NOMO-1 (cell line): Measurements from ENCODE around the gene MANSC4.

Source experiments
- DNase-seq, 2 experiments: peaks; one replicate each; lab custom pipeline; 2025; ENCODE audit not compliant: unreplicated experiment in 2 of 2; lab: John Stamatoyannopoulos, UW

The MANSC4 gene

GRCh38 chr12:27779920-27780611, at the start of gene MANSC4, which contains the start of gene KLHL42:
MANSC4 (minus strand) TSS chr12:27780236; CDS start chr12:27771276, 8,960 bp downstream.
KLHL42 (plus strand) TSS chr12:27780233; CDS start chr12:27780331, 98 bp downstream.
- DNase-seq, result peak; percentile 54 to 65

GRCh38 chr12:27828196-27828595, 48.2 kb upstream of the MANSC4 start:
- no peak for DNase-seq

GRCh38 chr12:27826076-27826475, 46.0 kb upstream of the MANSC4 start:
- DNase-seq, result no peak

- DNase-seq, result no peak
These were observed 44.2 kb upstream of the MANSC4 start for GRCh38 chr12:27824126-27824842.

- no peak for DNase-seq
These were observed 43.0 kb upstream of the MANSC4 start for GRCh38 chr12:27823038-27823437.

- peak; percentile 60 to 85 for DNase-seq
These were observed 42.2 kb upstream of the MANSC4 start for GRCh38 chr12:27822076-27822712.

GRCh38 chr12:27821259-27821973, 41.4 kb upstream of the MANSC4 start:
- peak; percentile 31 to 61 for DNase-seq

GRCh38 chr12:27820564-27820963, 40.5 kb upstream of the MANSC4 start:
- DNase-seq, result no peak

GRCh38 chr12:27818401-27818918, 38.4 kb upstream of the MANSC4 start:
- no peak for DNase-seq

- no peak for DNase-seq
These were observed 37.7 kb upstream of the MANSC4 start for GRCh38 chr12:27817766-27818165.

GRCh38 chr12:27814851-27815591, 35.0 kb upstream of the MANSC4 start:
- DNase-seq, result no peak

GRCh38 chr12:27814411-27814810, 34.4 kb upstream of the MANSC4 start:
- DNase-seq, result no peak

GRCh38 chr12:27812502-27812901, 32.5 kb upstream of the MANSC4 start:
- DNase-seq, result no peak

- DNase-seq, result no peak
These were observed 30.7 kb upstream of the MANSC4 start for GRCh38 chr12:27810756-27811155.

GRCh38 chr12:27808841-27809240, 28.8 kb upstream of the MANSC4 start:
- DNase-seq, result no peak

GRCh38 chr12:27807063-27807703, 27.1 kb upstream of the MANSC4 start:
- DNase-seq, result no peak

GRCh38 chr12:27806259-27806658, 26.2 kb upstream of the MANSC4 start:
- no peak for DNase-seq

- DNase-seq, result no peak
These were observed 25.2 kb upstream of the MANSC4 start for GRCh38 chr12:27805238-27805637.

- DNase-seq, result no peak
These were observed 22.9 kb upstream of the MANSC4 start for GRCh38 chr12:27802936-27803335.

- no peak for DNase-seq
These were observed 22.5 kb upstream of the MANSC4 start for GRCh38 chr12:27802511-27802910.
